ENCODE measurements around the gene DAGLA. TPM values are rescaled to one million over a fixed set of nuclear protein-coding genes. Genes with fewer than 3 reads are reported as not detected.

Gene DAGLA
- total and polyA plus RNA-seq, 2 of the 13 experiments (the other 11 are each of a cell fraction or from before 2014, with no cell fraction given) = 2.6 to 3.9 TPM

DNA sequence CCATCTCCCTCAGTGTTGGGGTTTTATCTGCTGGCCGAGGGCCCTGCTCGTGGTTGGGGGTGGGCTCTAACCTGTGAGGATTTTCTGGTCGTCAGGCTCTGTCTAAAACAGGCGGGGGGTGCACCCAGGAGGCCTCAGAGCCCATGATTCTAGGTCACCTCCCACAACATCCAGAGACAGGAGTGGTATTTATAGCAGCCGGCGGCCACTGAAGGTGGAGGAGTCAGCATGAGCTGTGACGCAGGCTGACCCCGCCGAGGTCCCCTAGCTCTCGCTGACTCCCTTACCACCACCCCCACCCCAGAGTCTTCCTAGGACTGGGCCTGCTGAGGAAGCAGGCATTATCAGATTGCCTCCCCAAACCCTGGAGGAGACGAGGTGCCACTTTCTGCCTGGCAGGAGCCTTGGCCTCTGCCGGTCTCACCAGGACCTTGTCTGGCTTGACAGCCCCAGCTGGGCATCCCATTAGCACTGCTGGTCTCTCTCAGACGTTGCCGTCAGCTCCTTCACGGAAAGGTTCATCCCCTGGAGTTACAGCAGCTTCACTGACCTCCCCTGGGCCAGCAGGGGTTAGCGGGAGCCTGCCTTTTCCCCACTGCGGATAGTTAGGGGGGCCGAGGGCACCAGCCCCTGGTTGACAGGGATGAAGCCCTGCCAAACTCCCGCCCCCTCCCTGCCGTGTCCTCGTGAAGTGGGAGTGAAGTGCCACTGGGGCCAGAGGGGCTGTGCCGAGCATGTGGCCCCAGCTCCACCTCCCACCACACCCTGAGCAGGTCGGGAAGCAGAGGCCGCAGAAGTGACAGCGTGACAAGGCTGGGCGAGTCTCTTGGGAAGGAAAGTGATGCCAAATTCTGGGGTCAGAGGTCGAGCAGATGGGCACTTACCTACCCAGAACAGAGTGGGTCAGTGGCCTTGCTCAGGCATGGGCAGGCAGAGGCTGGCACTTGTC lies 26.5 kb downstream of the DAGLA start:
- WGBS (ENCODE audit: low lambda C conversion rate) = 94% methylated on average over 13 of the region's 27 CpGs
- Histone ChIP-seq H2AFZ (ENCODE audit: low read length) (no peak overlapping the region), H3K4me1 (ENCODE audit: insufficient read depth, low read length) (no peaks in the 10 kb centered on the region), H3K9ac (ENCODE audit: insufficient read depth, low read depth, low read length) (no peak overlapping the region), H3K27ac (ENCODE audit: extremely low read length, insufficient read depth, low read length) (no peak overlapping the region), H3K79me2 (ENCODE audit: insufficient read depth, low read length) (no peaks in the 10 kb centered on the region), H3K4me3 (replicated peaks in 1 of 3; ENCODE audit: insufficient read depth in 1 of 3, low read depth in 2 of 3, low read length in 3 of 3) (no peak overlapping the region), H3K36me3 (replicated peaks in 1 of 2; ENCODE audit: control insufficient read depth in 1 of 2, insufficient read depth in 2 of 2, low read length in 2 of 2) (peaks cover 2 to 3% of the 10 kb centered on the region in 2 experiments; a peak in 3 of 5 replicates), H3K9me3 (ENCODE audit: low read length) (no peaks in the 10 kb centered on the region), H3K4me2 (ENCODE audit: low read depth, low read length) (no peak overlapping the region), H4K20me1 (ENCODE audit: insufficient read depth, low read length) (peaks cover 4% of the 10 kb centered on the region; the same call in 1 of the 2 replicates), H3K27me3 (ENCODE audit: control insufficient read depth in 1 of 2, insufficient read depth in 2 of 2, low read length in 2 of 2) (no peaks in the 10 kb centered on the region)
- in situ Hi-C loops (cut with HindIII; ENCODE audit: extremely low pct_ligation_motif_present, low pct_unique_long_range_greater_than_20kb) (no loop called here), intact Hi-C loops (cut with micrococcal nuclease; ENCODE audit: unreplicated experiment) (no loop called here)
- POLR2A ChIA-PET = no interaction called here
- no TSS peak for BruUV-seq (replicated peaks)
- CTCF ChIA-PET (ENCODE audit: low intra/inter-chr PET ratio, low total read pairs) = no interaction called here
- no peak for FAIRE-seq
- DNase-seq (ENCODE audit: low spot score) = no peak
- no peak; the same call in 2 of the 3 replicates for ATAC-seq
- TF ChIP-seq, protein P1, sequence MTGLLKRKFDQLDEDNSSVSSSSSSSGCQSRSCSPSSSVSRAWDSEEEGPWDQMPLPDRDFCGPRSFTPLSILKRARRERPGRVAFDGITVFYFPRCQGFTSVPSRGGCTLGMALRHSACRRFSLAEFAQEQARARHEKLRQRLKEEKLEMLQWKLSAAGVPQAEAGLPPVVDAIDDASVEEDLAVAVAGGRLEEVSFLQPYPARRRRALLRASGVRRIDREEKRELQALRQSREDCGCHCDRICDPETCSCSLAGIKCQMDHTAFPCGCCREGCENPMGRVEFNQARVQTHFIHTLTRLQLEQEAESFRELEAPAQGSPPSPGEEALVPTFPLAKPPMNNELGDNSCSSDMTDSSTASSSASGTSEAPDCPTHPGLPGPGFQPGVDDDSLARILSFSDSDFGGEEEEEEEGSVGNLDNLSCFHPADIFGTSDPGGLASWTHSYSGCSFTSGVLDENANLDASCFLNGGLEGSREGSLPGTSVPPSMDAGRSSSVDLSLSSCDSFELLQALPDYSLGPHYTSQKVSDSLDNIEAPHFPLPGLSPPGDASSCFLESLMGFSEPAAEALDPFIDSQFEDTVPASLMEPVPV (CRISPR knock-in tag; IDR thresholded peaks at IDR 0.05) = no peak
- TF ChIP-seq GFI1 (CRISPR knock-in tag; IDR thresholded peaks at IDR 0.05; ENCODE audit: borderline replicate concordance) = no peak
- no peak for TF ChIP-seq SNAI1 (CRISPR knock-in tag; IDR thresholded peaks at IDR 0.05; ENCODE audit: borderline replicate concordance)
- TF ChIP-seq ZNF543 (CRISPR knock-in tag; IDR thresholded peaks at IDR 0.05) = no peak
- TF ChIP-seq, protein P2, sequence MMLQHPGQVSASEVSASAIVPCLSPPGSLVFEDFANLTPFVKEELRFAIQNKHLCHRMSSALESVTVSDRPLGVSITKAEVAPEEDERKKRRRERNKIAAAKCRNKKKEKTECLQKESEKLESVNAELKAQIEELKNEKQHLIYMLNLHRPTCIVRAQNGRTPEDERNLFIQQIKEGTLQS (CRISPR knock-in tag; IDR thresholded peaks at IDR 0.05) = no peak
- TF ChIP-seq, protein P3, sequence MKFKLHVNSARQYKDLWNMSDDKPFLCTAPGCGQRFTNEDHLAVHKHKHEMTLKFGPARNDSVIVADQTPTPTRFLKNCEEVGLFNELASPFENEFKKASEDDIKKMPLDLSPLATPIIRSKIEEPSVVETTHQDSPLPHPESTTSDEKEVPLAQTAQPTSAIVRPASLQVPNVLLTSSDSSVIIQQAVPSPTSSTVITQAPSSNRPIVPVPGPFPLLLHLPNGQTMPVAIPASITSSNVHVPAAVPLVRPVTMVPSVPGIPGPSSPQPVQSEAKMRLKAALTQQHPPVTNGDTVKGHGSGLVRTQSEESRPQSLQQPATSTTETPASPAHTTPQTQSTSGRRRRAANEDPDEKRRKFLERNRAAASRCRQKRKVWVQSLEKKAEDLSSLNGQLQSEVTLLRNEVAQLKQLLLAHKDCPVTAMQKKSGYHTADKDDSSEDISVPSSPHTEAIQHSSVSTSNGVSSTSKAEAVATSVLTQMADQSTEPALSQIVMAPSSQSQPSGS (CRISPR knock-in tag; IDR thresholded peaks at IDR 0.05) = no peak
